GF-D8 (cell line): ENCODE results near the gene PCK2.

Source experiments
- DNase-seq: peaks from one replicate; lab custom pipeline; 2025; lab: John Stamatoyannopoulos, UW

PCK2 gene

DNA sequence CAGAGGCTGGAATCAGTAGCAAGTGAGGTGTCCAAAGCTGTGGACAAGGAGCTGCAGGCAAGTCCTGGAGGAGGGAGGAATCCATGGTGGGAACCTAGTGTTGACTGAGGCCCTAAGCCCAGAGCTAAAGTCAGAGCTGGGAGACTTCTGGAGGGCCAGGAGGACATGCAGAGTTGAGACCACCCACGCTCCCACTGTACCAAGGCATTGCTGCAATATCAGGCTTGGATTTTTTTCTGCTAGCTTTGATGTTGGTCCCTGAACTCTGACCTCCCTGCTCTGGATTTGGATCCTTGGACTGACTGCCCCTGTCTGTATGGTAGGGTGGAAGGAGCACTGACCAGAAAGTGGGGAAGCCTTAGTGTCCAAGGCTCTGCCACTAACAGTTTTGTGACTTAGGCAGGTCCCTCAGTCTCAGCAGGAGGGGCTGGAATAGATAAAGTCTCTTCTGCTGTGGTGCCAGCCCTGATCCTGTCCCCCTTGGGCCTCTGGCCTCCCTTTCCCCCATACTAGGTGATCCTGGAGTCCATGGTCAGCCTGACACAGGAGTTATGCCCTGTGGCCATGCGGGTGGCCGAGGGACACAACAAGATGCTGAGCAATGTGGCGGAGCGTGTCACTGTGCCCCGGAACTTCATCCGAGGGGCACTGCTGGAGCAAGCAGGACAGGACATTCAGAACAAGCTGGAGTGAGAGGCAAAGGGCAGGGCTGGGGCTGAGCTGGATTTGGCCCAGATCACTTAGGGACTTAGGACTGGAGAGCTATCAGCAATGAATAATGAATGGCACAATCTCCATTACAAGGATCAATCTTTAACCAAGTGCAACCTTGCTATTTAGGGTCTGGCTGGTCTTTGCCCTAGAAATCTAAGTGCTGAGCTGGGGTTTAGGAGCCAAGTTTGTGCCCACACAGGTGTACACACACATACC is 32.9 kb upstream of the PCK2 start:
- no peak for DNase-seq

DNA sequence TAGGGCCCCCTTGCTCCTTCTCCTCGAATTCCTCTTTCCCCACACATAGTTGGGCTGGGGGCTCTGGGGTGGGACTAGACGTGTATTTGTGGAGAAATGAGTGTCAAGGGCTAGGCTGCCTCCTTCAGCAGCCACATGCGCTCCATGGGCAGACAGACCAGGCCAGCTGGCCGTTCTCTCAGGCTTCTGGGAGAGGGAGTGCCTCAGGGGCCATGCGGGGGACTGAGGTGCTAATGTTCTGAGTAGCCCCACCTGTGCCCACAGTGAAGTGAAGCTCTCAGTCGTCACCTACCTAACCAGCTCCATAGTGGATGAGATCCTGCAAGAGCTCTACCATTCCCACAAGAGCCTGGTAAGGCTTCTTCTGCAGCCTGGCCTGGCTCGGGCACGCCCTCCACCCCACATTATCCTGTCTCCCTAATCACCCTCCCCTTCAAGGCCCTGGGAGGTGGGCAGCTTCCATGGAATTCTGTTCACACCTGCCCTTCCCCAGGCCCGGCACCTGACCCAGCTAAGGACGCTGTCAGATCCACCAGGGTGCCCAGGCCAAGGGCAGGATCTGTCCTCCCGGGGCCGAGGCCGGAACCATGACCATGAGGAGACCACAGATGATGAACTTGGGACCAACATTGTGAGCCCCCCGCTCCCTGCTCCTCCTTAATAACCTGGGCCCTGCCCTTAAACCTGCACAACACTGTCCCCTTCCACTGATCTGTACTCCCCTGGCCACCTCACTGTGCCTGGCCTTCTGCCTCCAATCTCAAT is 31.7 kb upstream of the PCK2 start:
- no peak for DNase-seq

DNA sequence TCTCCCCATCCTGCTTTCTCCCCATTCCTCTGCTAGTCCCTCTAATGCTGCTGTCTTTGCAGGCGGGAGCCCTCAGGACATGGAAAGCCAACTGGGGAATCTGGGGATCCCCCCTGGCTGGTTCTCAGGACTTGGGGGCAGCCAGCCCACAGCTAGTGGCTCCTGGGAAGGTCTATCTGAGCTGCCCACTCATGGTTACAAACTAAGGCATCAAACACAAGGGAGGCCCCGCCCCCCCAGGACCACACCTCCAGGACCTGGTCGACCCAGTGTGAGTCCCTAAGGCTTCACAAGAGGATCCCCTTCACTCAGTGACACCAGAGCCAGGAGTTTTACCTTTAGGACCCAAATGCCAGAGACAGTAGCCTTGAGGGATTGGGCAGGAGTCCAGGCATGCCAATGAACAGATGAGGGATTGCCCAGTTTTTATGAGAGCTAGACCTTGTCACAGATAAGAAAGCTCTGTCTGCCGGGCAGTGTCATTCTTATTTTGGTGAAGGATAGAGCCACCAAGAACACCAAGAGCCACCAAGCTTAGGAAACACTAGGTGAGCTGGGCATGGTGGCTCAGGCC is 30.8 kb upstream of the PCK2 start:
- no peak for DNase-seq

DNA sequence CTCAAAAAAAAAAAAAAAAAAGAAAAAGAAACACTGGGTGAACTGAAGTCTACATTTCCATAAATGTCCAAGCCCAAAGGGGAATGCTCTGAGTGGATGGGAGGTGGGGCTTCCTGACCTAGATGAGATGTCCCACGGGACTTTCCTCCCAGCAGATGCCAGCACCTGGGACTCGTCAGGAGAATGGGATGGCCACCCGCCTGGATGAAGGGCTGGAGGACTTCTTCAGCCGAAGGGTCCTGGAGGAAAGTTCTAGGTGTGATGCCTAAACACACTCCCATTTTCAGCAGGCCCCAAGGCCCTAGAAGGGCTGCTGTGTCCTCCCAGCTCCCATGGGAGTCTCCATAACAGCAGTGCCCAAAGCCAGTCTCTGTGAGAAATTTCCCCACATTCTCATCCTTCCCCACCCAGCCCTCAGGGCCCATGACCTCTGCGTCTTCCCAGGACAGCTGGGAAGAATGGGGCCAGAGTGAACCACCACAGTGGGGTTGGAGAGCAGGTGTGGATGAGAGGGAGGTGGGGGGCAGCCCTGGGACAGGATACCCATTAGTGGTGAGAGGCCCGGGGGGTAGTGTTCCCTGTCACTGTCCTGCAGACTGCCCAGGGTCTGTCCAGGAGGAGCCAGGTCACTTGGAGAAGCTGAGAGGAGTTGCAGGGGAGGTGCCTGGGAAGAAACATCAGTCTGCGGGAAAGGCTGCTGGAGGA is 29.9 kb upstream of the PCK2 start:
- DNase-seq = no peak

DNA sequence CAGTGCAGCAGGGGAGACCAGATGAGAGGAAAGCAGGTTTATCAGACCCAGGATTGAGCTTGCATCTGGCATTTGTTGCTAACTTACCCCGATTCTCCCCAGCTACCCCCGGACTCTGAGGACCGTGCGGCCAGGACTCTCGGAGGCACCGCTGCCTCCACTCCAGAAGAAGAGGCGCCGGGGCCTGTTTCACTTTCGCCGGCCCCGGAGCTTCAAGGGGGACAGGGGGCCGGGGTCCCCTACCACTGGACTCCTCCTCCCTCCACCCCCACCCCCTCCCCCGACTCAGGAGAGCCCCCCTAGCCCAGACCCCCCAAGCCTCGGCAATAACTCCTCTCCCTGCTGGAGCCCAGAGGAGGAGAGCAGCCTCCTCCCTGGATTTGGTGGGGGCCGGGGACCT is 29.3 kb upstream of the PCK2 start:
- no peak for DNase-seq

DNA sequence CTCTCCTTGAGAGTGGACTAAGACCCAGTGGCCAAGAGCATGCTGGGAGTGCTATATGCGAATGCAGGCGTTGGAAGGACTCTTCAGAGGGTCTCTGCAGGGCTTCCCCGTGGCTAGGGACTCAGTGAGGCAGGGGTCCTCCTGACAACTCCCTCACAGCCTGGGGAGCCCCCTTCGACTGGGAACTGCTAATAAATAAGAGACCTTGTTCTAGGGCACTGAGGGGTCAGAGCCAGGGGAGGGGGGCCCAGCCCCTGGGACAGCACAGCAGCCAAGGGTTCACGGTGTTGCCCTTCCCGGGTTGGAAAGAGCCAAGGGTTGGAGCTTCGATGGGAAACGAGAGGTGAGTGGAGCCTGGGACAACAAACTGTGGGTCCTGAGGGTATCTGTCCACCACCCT is 28.7 kb upstream of the PCK2 start:
- no peak for DNase-seq

DNA sequence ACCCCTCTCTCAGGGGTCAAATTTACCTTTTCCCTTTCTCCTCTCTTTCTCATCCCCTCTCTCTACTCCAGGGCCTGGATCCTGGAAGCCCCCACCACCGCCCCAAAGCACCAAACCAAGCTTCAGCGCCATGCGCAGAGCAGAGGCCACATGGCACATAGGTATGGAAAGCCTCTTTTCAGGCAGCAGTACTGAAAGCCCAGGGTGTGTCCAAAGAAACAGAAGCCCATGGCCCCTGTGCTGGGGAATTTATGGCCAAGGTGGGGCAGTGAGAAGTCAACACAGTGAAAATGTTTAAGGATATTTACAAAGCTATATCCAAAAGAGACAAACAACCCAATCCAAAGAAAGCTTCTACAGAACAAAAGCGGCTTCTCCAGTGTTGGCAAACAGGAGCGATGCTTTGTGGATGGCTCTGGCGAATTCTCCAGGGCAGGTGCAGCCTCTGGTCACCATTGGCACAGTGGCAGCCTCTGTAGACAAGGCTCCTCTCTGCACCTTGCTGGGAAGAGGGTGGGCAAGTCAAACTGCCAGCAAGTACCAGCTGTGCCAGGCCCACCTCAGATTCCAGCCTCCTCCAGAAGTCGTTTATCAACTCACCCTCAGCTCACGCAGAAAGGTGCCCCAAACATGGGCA is 27.5 kb upstream of the PCK2 start:
- no peak for DNase-seq

DNA sequence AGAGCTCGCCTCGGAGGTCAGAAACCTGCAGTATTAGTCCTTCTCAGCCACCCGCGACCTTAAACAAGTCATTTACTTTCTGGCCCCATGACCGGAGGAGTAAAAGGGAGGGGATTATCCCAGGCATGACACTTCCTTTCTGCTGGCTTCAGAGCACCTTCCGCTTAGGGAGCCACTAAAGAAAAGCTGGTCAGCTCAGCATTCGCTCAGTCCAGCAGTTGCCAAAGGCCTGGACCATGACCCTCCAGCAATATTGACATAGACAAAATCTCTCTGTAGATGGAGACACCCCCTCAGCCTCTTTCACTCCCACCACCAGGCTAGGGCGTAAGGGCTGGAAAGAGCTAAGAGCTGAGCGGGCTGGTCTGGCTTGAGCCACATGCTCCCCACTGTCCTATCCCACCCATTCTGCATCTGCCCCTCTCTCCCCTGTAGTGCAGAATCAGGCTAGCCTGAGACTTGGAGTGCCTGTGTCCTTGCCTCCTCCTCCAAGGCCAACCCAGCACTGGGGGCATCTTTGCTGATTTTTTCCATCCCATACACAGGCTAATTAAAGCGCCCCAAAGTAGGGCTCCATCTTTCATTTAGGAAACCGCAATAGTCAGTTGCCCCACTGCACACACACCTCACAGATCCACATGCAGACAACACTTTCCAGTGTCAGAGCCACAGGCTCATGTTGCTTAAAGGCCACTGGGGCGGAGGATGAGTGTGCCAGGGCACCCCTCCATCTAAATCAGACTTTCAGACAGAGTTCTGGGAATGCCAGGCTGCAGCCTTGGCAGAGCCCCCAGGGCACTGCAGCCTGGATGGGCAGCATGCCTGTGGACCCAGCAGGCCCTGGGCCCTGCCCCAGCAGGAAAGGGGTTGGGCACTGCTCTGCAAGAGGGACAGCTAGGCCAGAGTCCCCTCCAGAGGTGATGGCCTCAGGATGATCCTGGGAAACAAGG is 26.7 kb upstream of the PCK2 start:
- no peak for DNase-seq

DNA sequence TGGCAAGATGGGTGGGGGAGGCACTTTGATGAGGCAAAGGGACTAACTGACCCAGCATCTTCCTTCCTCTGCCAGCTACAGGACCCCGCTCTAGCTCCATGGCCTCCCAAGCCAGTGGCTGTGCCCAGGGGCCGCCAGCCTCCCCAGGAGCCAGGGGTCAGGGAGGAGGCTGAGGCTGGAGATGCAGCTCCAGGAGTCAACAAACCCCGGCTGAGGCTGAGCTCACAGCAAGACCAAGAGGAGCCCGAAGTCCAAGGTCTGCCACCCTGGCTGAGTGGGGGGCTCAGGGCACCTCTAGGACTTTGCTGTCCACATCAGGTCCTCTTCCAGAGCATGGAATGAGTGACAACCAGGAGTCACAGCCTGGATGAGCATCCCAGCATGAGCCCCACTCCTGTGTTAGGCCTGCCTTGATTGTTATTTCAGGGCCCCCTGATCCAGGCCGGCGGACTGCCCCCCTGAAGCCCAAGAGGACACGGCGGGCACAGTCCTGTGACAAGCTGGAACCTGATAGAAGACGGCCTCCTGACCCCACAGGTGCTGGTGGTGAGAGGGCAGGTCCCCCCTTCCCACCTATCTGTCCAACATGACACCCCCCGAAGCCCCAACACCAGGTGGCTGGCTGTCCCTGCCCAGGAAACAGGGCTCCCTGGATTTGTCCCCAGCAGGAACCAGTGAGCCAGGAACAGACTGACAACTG is 25.2 kb upstream of the PCK2 start:
- no peak for DNase-seq

DNA sequence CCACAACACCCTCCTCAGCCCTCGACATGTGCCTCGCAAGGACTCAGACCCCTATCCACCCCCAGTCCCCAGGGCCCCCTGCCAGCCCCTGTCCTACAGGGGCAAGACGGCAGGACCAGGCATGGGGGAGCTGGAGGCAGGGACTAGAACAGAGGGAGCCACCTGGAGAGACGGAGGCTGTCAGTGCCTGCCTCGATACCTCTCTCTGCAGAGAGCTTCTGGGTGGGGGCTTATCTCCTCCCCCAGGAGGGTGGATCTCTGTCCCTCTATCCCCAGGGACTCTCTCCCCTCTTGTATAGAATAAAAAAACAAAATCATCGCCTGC is 24.7 kb upstream of the PCK2 start:
- DNase-seq = no peak

DNA sequence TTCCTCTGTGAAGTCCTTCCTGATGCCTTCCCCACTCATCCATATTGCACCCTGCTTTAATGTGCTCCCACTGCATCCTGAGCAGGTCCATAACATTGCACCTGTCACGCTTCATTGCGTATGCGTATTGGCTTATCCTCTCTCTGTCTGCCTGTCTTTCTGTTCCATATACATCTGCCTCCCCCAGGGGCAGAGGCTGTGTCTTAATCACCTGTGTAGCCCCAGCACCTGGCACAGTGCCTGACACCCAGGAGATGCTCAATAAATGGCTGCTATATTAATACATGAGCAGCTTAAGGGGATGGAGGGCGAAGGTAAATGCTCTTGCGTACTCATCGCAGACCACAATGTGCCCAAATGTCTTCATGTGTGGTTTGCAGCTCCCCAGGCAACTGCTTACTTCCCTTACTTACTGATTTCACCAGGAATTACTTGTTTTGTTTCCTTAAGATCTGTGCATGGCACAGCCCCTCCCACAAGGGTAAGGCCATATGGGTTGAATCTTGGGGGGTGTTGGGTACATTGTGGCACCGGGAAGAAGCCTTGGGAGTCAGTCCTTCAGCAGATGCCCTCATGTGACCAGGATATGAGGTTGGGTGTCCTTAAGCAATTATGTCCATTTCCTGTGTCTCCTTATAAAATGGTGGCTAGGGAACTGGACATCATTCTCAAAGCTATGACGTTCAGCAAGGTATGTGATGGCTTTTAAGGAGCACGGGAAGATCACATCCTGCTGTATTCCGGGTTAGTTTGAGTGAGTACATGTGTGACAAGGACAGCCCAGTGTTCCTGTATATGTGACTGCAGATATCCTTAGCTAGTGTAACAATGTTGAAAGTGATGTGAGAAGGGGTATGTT is 23.6 kb upstream of the PCK2 start:
- DNase-seq = no peak

DNA sequence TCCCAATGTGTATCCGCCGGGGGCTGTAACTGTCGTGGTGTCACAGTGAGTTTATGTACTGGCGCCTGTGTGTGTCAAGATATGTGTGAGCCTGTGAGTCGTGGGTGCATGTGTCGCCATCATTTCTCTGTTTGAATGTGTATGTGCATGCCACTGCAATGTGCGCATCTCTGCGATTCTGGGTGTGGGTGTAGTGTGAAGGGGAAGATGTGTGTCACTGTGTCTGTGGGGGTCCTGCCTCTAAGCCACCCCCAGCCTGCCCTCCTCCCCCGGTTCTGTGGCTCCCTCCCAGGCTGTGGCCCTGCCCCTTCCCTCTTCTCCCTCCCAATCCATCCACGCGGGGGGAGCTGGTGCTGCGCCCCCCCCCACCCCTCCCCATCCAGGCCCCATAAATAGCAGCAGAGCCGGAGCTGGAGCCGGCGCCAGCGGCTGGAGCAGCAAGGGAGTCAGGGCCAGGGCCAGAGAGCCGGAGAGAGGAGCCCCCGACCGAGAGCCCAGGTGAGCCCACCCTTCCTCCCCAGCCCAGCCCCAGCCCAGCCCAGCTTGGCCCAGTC is 22.9 kb upstream of the PCK2 start, which contains the start of gene CPNE6:
Gene CPNE6, plus strand, starts transcription at position 419 of the 554 bp plus-strand sequence. CDS start 1,375 bp downstream, outside the sequence.
- DNase-seq = no peak

DNA sequence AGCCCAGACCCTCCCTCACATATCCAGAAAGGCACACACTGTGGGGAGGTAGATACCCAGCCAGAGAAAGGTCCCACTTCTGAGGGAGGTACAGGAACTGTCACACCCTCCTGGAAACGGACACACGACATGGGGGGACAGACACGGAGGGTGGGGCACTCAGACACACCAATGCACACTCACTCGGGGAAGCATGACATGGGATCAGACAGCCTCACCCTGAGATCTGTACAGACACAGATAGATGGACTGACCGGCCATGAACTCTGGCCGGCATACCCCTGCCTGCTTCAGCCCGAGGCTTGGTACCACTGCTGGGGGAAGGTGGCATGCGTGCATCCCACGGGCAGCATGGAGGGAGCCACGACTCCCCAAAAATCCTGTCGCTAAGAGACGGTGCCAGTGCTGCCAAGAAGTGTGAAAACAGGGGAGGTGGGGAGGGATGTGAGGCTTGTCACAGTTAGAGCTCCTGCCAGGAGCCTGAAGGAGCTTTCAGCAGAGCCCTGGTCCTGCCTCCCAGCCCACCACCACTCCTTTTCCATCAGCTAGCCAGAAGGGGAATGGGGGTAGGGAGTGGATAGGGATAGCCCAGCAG is 22.2 kb upstream of the PCK2 start:
- DNase-seq = no peak

DNA sequence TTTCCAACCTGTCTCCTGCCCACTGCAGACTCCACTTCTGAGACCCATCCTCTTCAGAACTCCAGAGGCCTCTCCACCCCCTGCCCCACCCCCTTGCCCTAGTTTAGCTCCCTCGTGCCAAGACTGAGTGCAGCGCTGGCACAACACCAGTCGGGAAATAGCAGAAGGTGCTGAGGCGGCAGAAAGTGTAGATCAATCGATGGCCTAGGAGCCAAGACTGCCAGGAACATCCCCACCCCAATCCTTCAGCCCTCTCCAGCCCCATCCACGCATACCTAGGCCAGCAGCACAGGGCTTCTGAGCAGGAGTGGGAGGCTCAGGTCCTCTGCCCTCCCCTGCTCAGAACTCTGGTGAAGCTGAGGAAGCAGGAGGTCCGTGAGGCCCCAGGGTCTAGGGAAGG is 21.7 kb upstream of the PCK2 start:
- DNase-seq = no peak

DNA sequence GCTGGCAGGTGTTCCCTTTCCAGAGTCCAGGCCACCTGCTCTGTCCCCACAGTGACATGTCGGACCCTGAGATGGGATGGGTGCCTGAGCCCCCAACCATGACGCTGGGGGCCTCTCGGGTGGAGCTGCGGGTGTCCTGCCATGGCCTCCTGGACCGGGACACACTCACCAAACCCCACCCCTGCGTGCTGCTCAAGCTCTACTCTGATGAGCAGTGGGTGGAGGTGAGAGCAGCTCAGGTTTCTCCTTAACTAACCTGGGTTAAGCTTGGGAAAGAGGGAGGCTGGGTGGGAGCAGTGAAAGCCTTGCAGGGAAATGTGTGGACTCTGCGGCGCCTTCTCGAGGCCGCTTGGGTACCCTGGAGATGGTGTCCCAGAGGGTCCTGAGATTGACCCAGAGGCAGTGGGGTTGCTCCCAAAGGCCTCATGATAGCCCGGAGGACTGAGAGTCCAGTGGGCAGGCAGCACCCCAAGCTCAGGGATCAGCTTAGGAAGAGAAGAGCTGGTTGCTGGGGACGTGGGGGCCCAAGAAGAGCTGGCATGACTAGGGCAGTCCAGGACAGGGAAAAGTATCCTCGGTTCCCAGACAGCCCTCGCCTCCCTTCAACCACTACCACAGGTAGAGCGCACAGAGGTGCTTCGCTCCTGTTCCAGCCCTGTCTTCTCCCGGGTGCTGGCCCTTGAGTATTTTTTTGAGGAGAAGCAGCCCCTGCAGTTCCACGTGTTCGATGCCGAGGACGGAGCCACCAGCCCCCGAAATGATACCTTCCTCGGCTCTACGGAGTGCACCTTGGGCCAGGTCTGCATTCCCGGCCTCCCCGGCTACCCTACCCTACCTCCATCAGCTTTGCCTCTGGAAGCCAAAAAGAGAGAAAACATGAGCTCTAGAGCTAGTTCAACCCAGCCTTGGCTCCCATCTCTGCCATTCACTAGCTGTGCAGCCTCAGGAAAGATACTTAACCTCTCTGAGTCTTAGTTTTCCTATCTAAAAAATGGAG is 20.9 kb upstream of the PCK2 start:
- no peak for DNase-seq

DNA sequence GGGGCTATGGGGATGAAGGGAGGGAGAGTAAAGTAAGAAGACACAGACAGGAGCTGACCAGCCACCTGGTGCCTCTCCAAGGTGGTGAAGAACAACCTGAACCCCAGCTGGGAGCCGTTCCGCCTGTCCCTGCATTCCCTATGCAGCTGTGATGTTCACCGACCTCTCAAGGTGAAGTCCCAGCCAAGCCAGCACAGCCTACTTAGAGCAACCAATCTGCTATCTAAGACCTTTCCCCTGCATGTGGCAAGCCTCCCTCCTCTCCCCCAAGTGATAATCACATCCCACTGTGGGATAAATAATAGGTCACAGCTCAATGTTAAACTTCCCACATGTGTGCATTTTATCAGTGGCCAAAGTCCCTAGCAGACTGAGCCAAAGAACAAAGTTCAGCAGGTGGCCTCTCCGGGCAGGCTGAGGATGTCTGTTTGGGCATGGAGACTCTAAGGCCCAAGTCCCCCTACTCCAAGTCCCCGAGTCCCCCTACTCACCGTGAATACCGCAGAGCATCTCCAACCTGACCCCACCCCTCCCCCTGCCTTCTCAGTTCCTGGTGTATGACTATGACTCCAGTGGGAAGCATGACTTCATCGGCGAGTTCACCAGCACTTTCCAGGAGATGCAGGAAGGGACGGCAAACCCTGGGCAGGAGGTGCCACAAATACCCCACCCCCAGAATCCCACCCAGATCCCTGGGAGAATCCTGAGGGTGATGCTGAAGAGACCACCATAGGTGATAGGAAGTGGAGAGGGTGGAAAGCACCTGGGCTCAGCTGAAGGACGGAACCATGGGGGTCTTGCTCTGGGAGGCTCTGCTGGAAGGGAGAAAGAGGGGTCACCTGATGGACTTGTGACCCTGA is 19.3 kb upstream of the PCK2 start:
- no peak for DNase-seq
